Nephron progenitor cell (in vitro differentiated cells): ENCODE data around the gene GATAD2A.
A peak's percentile ranks its signal among the peaks of the same experiment; 100 is the strongest.

Source experiments
- DNase-seq: peaks from one replicate; pipeline ENCODE4 v3.0.0; 2021
- H3K27ac Mint-ChIP-seq: 2 replicates; pipeline ENCODE4 v1.8.0; 2021; ENCODE audit warnings: mild to moderate bottlenecking, moderate library complexity, mixed read lengths
- H3K27me3 Mint-ChIP-seq: 2 replicates; pipeline ENCODE4 v1.8.0; 2021; ENCODE audit warnings: mild to moderate bottlenecking, low read depth, mixed read lengths; ENCODE audit not compliant: poor library complexity
- H3K36me3 Mint-ChIP-seq: 2 replicates; pipeline ENCODE4 v1.8.0; 2021; ENCODE audit warnings: low read depth, mixed read lengths
- H3K4me1 Mint-ChIP-seq: 2 replicates; pipeline ENCODE4 v1.8.0; 2021; ENCODE audit warnings: mixed read lengths
- H3K4me3 Mint-ChIP-seq: 2 replicates; pipeline ENCODE4 v1.8.0; 2021; ENCODE audit warnings: mild to moderate bottlenecking, moderate library complexity, mixed read lengths
- H3K9me3 Mint-ChIP-seq: 2 replicates; pipeline ENCODE4 v1.8.0; 2021; ENCODE audit warnings: mild to moderate bottlenecking, moderate library complexity, mixed read lengths
- CTCF ChIP-seq: fragments of 200-600 bp; sonication (generic); IDR thresholded peaks from 2 replicates; pipeline ENCODE4 v1.5.0; 2021; ENCODE audit warnings: antibody characterized with exemption

The GATAD2A gene

GRCh38 chr19:19409631-19410030 lies 4.2 kb downstream of the GATAD2A start:
- H3K27ac Mint-ChIP-seq: peak overlapping the region; percentile 29
- H3K4me1 Mint-ChIP-seq: peaks cover 56% of the 10 kb centered on the region
- peaks cover 12% of the 10 kb centered on the region for H3K9me3 Mint-ChIP-seq
- no peak for DNase-seq
- H3K27me3 Mint-ChIP-seq: no peaks in the 10 kb centered on the region
- peaks cover 29% of the 10 kb centered on the region for H3K36me3 Mint-ChIP-seq
- peak overlapping the region; percentile 19 for H3K4me3 Mint-ChIP-seq
- TF ChIP-seq CTCF: no peak

- H3K4me3 Mint-ChIP-seq: no peak overlapping the region
Measured at GRCh38 chr19:19410553-19411550, 5.4 kb downstream of the GATAD2A start.

GRCh38 chr19:19416280-19416679 lies 10.8 kb downstream of the GATAD2A start:
- TF ChIP-seq CTCF: no peak
- Mint-ChIP-seq H3K27me3 (no peaks in the 10 kb centered on the region), H3K27ac (peak overlapping the region; percentile 18), H3K36me3 (peaks cover 48% of the 10 kb centered on the region), H3K4me1 (peaks cover 43% of the 10 kb centered on the region), H3K9me3 (peaks cover 12% of the 10 kb centered on the region), H3K4me3 (no peak overlapping the region)
- no peak for DNase-seq

More at GRCh38 chr19:19410553-19411550, 5.4 kb downstream of the GATAD2A start:
- peaks cover 53% of the 10 kb centered on the region for H3K4me1 Mint-ChIP-seq
- peaks cover 32% of the 10 kb centered on the region for H3K36me3 Mint-ChIP-seq
- peak overlapping the region; percentile 42 for H3K27ac Mint-ChIP-seq
- TF ChIP-seq CTCF: no peak
- H3K9me3 Mint-ChIP-seq: peaks cover 12% of the 10 kb centered on the region
- no peaks in the 10 kb centered on the region for H3K27me3 Mint-ChIP-seq
- DNase-seq: no peak

- Mint-ChIP-seq H3K4me1 (peaks cover 43% of the 10 kb centered on the region), H3K4me3 (no peak overlapping the region), H3K27ac (peak overlapping the region; percentile 86)
Measured at GRCh38 chr19:19417046-19417445, 11.6 kb downstream of the GATAD2A start.

GRCh38 chr19:19417628-19418245 lies 12.3 kb downstream of the GATAD2A start:
- no peaks in the 10 kb centered on the region for H3K27me3 Mint-ChIP-seq
- H3K4me1 Mint-ChIP-seq: peaks cover 43% of the 10 kb centered on the region
- H3K36me3 Mint-ChIP-seq: peaks cover 53% of the 10 kb centered on the region
- peaks cover 12% of the 10 kb centered on the region for H3K9me3 Mint-ChIP-seq
- no peak for DNase-seq
- H3K4me3 Mint-ChIP-seq: no peak overlapping the region
- no peak for TF ChIP-seq CTCF
- peak overlapping the region; percentile 86 for H3K27ac Mint-ChIP-seq

More at GRCh38 chr19:19417046-19417445, 11.6 kb downstream of the GATAD2A start:
- no peak for TF ChIP-seq CTCF
- H3K9me3 Mint-ChIP-seq: peaks cover 12% of the 10 kb centered on the region
- peaks cover 52% of the 10 kb centered on the region for H3K36me3 Mint-ChIP-seq
- no peak for DNase-seq
- no peaks in the 10 kb centered on the region for H3K27me3 Mint-ChIP-seq
